GM12878 (cell line): ENCODE results near the gene NINJ1.

Source experiments
- EZH2 ChIP-seq: IDR thresholded peaks from 2 replicates; pipeline ENCODE4 v1.6.1; 2012; ENCODE audit warnings: low read depth, mild to moderate bottlenecking, control low read depth, inconsistent platforms, low read length, borderline replicate concordance; ENCODE audit not compliant: control insufficient read depth
- TCF12 ChIP-seq: IDR thresholded peaks from 2 replicates; pipeline ENCODE4 v1.6.1; 2011; ENCODE audit warnings: low read depth, mild to moderate bottlenecking, low read length

- TF ChIP-seq TCF12, result no peak
- no peak for TF ChIP-seq EZH2
Observed at GRCh38 chr9:93079371-93079770, 54.7 kb downstream of the NINJ1 start.
